ACC112 (cell line): Measurements from ENCODE around the gene NPAS3.

Experiments
- H2AFZ ChIP-seq: fragments of 200-600 bp; sonication (generic); one replicate; pipeline ENCODE4 v1.6.0; 2017; ENCODE audit warnings: antibody characterized with exemption, low read length; ENCODE audit not compliant: unreplicated experiment
- H3K27ac ChIP-seq: fragments of 200-600 bp; sonication (generic); 2 replicates; pipeline ENCODE4 v1.5.1; 2014; ENCODE audit warnings: low read depth, mild to moderate bottlenecking, antibody characterized with exemption, low read length, moderate library complexity
- H3K27me3 ChIP-seq: fragments of 200-600 bp; sonication (generic); 2 replicates; pipeline ENCODE4 v1.6.1; 2014; ENCODE audit warnings: mild to moderate bottlenecking, antibody characterized with exemption, low read length, moderate library complexity, mixed read lengths; ENCODE audit not compliant: insufficient read depth
- H3K36me3 ChIP-seq: fragments of 200-600 bp; sonication (generic); 2 replicates; pipeline ENCODE4 v1.6.1; 2016; ENCODE audit warnings: mild to moderate bottlenecking, antibody characterized with exemption, low read length, moderate library complexity, mixed read lengths; ENCODE audit not compliant: insufficient read depth
- H3K4me1 ChIP-seq: fragments of 200-600 bp; sonication (generic); one replicate; pipeline ENCODE4 v1.6.1; 2016; ENCODE audit warnings: low read length, mixed read lengths; ENCODE audit not compliant: insufficient read depth, unreplicated experiment, control insufficient read depth
- H3K4me3 ChIP-seq: fragments of 200-600 bp; sonication (generic); 2 replicates; pipeline ENCODE4 v1.5.1; 2014; ENCODE audit warnings: mild to moderate bottlenecking, low read depth, low read length
- H3K79me2 ChIP-seq: fragments of 200-600 bp; sonication (generic); one replicate; pipeline ENCODE4 v1.6.0; 2016; ENCODE audit warnings: low read length; ENCODE audit not compliant: control insufficient read depth, unreplicated experiment, insufficient read depth

The NPAS3 gene

GRCh38 chr14:33576014-33576413 is 637.3 kb downstream of the NPAS3 start:
- Histone ChIP-seq H3K79me2 (no peaks in the 10 kb centered on the region), H3K4me3 (no peak overlapping the region), H2AFZ (no peak overlapping the region), H3K36me3 (no peaks in the 10 kb centered on the region), H3K27me3 (no peaks in the 10 kb centered on the region), H3K27ac (no peak overlapping the region), H3K4me1 (peaks cover under 1% of the 10 kb centered on the region)

GRCh38 chr14:33578461-33579216 is 640.0 kb downstream of the NPAS3 start:
- Histone ChIP-seq H3K27me3 (no peaks in the 10 kb centered on the region), H2AFZ (no peak overlapping the region), H3K36me3 (no peaks in the 10 kb centered on the region), H3K79me2 (no peaks in the 10 kb centered on the region), H3K4me1 (no peaks in the 10 kb centered on the region), H3K27ac (no peak overlapping the region), H3K4me3 (no peak overlapping the region)

- Histone ChIP-seq H3K4me3 (no peak overlapping the region), H3K79me2 (no peaks in the 10 kb centered on the region), H3K27ac (no peak overlapping the region), H2AFZ (no peak overlapping the region), H3K4me1 (no peaks in the 10 kb centered on the region), H3K27me3 (no peaks in the 10 kb centered on the region), H3K36me3 (no peaks in the 10 kb centered on the region)
Measured at GRCh38 chr14:33580231-33580749, 641.6 kb downstream of the NPAS3 start.

GRCh38 chr14:33580841-33581240 is 642.2 kb downstream of the NPAS3 start:
- Histone ChIP-seq H3K36me3 (no peaks in the 10 kb centered on the region), H3K27me3 (no peaks in the 10 kb centered on the region), H2AFZ (no peak overlapping the region), H3K27ac (no peak overlapping the region), H3K4me3 (no peak overlapping the region), H3K4me1 (no peaks in the 10 kb centered on the region), H3K79me2 (no peaks in the 10 kb centered on the region)

GRCh38 chr14:33584697-33585096 is 646.0 kb downstream of the NPAS3 start:
- H3K4me1 ChIP-seq, result peaks cover 8% of the 10 kb centered on the region
- no peak overlapping the region for H3K4me3 ChIP-seq
- no peaks in the 10 kb centered on the region for H3K79me2 ChIP-seq
- no peaks in the 10 kb centered on the region for H3K27me3 ChIP-seq
- no peak overlapping the region for H3K27ac ChIP-seq
- no peaks in the 10 kb centered on the region for H3K36me3 ChIP-seq
- H2AFZ ChIP-seq, result no peak overlapping the region

- no peak overlapping the region for H2AFZ ChIP-seq
- H3K4me3 ChIP-seq, result no peak overlapping the region
- H3K36me3 ChIP-seq, result no peaks in the 10 kb centered on the region
- H3K79me2 ChIP-seq, result no peaks in the 10 kb centered on the region
- no peaks in the 10 kb centered on the region for H3K27me3 ChIP-seq
- H3K4me1 ChIP-seq, result peaks cover 12% of the 10 kb centered on the region
- no peak overlapping the region for H3K27ac ChIP-seq
Measured at GRCh38 chr14:33586806-33587205, 648.1 kb downstream of the NPAS3 start.

- no peaks in the 10 kb centered on the region for H3K79me2 ChIP-seq
- no peak overlapping the region for H3K27ac ChIP-seq
- no peaks in the 10 kb centered on the region for H3K27me3 ChIP-seq
- no peaks in the 10 kb centered on the region for H3K36me3 ChIP-seq
- peaks cover 22% of the 10 kb centered on the region for H3K4me1 ChIP-seq
- H2AFZ ChIP-seq, result no peak overlapping the region
- no peak overlapping the region for H3K4me3 ChIP-seq
Measured at GRCh38 chr14:33587791-33588190, 649.1 kb downstream of the NPAS3 start.

GRCh38 chr14:33588771-33589170 is 650.1 kb downstream of the NPAS3 start:
- Histone ChIP-seq H2AFZ (no peak overlapping the region), H3K36me3 (no peaks in the 10 kb centered on the region), H3K27me3 (no peaks in the 10 kb centered on the region), H3K27ac (no peak overlapping the region), H3K4me1 (peaks cover 22% of the 10 kb centered on the region), H3K4me3 (no peak overlapping the region), H3K79me2 (no peaks in the 10 kb centered on the region)

GRCh38 chr14:33589334-33589733 is 650.7 kb downstream of the NPAS3 start:
- H3K4me3 ChIP-seq, result no peak overlapping the region
- H2AFZ ChIP-seq, result no peak overlapping the region
- H3K27me3 ChIP-seq, result no peaks in the 10 kb centered on the region
- peaks cover 22% of the 10 kb centered on the region for H3K4me1 ChIP-seq
- no peaks in the 10 kb centered on the region for H3K79me2 ChIP-seq
- H3K36me3 ChIP-seq, result no peaks in the 10 kb centered on the region
- H3K27ac ChIP-seq, result no peak overlapping the region

- H3K4me3 ChIP-seq, result no peak overlapping the region
- H3K79me2 ChIP-seq, result no peaks in the 10 kb centered on the region
- no peak overlapping the region for H3K27ac ChIP-seq
- H3K4me1 ChIP-seq, result peaks cover 22% of the 10 kb centered on the region
- no peaks in the 10 kb centered on the region for H3K27me3 ChIP-seq
- H3K36me3 ChIP-seq, result no peaks in the 10 kb centered on the region
- no peak overlapping the region for H2AFZ ChIP-seq
Measured at GRCh38 chr14:33590891-33591630, 652.4 kb downstream of the NPAS3 start.

GRCh38 chr14:33592297-33592696 is 653.6 kb downstream of the NPAS3 start:
- no peaks in the 10 kb centered on the region for H3K27me3 ChIP-seq
- H3K4me3 ChIP-seq, result no peak overlapping the region
- no peak overlapping the region for H3K27ac ChIP-seq
- H3K79me2 ChIP-seq, result no peaks in the 10 kb centered on the region
- peak overlapping the region; percentile 2 for H2AFZ ChIP-seq
- H3K4me1 ChIP-seq, result peaks cover 22% of the 10 kb centered on the region
- no peaks in the 10 kb centered on the region for H3K36me3 ChIP-seq
